Fibroblast of skin of left biceps (primary cell): ENCODE data around the gene B3GNT9.

Experiments
- DNase-seq, 2 experiments: peaks; one replicate each; pipeline ENCODE4 v3.0.0-alpha.2; 2013; ENCODE audit warnings: low read depth in 2 of 2

Gene B3GNT9

GRCh38 chr16:67167588-67167987, 16.8 kb upstream of the B3GNT9 start:
- no peak for DNase-seq

- no peak for DNase-seq
Measured at GRCh38 chr16:67166598-67167168, 15.9 kb upstream of the B3GNT9 start.

GRCh38 chr16:67166110-67166547, 15.3 kb upstream of the B3GNT9 start:
- DNase-seq, result no peak

- no peak for DNase-seq
Measured at GRCh38 chr16:67165121-67166078, 14.6 kb upstream of the B3GNT9 start.

DNA sequence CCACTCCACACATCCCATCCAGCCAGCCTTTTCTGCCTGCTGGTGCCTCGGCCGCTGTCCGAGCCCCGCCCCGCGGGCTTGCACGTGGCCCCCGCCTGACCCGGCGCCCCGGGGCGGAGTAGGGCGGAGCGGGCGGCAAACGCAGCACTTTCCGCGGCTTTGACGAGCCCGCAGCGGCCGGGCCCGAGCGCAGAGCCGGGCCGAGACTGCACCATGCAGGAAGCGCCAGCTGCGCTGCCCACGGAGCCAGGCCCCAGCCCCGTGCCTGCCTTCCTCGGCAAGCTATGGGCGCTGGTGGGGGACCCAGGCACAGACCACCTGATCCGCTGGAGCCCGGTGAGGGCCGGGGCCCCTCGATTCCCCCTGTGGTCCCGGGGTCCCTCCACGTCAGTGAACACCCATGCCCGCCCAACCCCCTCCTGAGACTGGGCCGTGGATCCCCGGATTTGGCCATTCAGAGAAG, 13.8 kb upstream of the B3GNT9 start, which contains the start of gene HSF4:
HSF4 (plus strand) TSS at position 147 of the 463 bp plus-strand sequence; CDS start at position 214, 67 bp downstream.
- DNase-seq, result no peak

DNA sequence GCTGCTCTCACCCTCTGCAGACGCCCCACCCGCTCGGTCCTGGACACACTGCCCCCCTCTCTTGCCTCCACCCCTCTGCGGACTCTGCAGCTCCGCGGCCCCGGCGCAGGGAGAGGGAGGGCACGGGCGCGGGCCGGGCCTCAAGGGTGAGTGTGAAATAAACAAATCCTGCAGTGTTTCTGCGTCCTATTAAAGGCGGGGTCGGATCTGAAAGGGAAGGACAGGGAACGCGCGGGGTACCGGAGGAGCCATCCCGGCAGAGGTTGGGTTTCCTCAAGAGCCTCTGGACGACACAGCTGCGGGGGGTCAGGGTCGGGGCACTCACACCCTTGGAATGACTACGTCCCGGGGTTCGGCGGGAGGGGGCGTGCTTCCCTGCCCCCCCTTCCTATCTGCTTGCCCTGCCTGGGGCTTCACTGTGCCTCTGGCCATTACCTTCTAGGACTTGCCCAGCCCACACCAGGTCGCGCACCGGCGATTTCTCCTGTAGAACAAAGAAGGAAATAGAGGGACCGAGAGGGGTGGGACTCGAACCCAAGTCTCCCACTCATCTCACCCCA, 13.3 kb upstream of the B3GNT9 start:
- no peak for DNase-seq

- no peak for DNase-seq
Measured at GRCh38 chr16:67163164-67163998, 12.6 kb upstream of the B3GNT9 start.

GRCh38 chr16:67162506-67163163, 11.8 kb upstream of the B3GNT9 start:
- DNase-seq, result no peak

DNA sequence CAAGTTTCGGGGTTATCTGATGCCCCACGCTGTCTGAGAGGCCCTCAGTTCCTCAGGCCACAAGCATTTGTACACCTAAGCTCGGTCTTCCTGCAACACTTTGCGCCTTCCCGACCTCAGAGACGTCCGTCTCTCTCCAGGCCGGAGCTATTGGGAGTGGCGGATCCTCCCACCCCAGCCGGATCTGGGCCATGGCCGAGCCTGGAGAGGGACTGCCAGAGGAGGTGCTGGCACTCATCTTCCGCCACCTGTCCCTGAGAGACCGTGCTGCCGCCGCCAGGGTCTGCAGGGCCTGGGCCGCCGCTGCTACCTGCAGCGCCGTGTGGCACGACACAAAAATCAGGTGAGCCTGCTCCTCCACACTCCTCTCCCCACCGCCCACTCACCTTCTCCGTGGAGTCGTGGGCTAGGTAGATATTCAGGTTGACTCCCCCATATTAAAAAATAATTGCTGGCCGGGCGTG, 10.8 kb upstream of the B3GNT9 start:
- DNase-seq, result no peak

DNA sequence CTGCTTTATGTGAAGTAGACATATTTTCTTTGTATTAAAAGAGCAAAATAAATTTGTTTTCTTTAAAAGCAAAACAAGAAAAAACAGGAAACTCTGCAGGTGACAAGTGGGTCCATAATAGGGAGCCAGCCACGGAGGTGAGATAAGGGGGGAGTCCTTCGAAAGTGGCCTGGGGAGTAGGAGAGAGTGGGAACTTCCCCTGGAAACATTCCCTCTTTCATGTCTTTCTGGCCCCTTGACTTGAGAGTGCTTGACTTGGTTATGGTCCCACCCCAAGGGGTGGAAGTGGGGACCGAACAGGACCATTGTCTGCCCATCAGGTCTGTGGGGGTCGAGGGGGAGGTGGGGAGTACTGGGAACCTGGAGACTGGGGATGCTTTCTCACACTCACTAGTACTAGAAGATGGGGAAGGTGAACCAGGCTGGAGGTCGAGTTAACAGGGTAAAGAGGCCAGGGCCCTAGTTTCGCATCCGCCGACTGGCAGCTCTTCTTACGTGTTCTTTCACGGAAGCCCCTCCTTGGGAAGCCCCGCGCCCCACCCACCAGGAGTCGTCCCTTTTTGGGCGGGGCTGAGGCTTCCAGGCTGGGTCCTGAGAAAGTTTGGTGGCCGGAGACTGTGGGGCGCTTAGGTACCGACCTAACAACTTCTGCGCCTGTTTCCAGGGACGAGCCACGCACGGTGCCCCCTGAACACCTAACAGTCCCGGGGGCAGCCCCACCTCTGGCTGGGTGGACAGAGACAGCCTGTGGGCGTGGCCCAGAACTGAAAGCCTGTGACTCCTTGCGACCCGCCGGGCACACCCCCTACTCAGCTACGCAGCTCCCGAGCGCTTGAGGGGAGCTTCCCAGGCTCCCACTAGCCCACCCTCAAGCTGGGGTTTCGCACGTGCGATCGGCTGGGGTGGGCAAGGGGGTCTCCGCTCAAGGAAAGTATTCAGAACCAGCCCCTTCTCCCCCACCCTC, 8.1 kb upstream of the B3GNT9 start:
- no peak for DNase-seq

GRCh38 chr16:67157892-67158635, 7.3 kb upstream of the B3GNT9 start:
- no peak for DNase-seq

DNA sequence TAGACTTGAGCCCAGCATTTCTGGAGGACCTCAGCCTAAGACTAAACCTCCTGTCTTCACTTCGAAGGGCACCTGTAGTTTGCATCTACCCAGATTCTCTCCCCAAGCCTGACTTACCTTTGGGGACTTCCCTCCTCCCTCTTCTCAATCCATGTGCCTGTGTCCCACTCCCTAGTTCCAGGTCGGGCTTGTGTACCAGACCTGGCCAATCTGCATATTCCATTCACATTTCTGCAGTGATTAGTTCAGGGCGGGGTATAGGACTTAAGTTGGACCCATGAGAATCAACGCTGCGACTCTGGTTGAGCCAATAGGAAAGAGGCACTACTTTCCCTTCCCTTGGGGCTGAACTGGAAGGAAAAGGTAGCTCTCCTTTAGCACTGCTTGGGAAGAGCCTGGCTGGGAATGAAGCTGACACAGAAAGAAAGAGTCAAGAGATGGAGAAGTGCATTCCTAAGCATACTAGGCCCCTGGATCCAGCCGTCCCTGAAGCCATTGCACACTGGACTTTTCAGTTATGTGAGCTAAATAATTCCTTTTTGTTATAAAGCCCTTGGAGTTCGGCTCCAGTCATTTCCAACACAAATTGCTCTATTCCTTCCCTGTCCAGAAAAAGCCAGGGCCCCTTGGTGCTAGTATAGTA, 6.4 kb upstream of the B3GNT9 start:
- DNase-seq, result no peak

DNA sequence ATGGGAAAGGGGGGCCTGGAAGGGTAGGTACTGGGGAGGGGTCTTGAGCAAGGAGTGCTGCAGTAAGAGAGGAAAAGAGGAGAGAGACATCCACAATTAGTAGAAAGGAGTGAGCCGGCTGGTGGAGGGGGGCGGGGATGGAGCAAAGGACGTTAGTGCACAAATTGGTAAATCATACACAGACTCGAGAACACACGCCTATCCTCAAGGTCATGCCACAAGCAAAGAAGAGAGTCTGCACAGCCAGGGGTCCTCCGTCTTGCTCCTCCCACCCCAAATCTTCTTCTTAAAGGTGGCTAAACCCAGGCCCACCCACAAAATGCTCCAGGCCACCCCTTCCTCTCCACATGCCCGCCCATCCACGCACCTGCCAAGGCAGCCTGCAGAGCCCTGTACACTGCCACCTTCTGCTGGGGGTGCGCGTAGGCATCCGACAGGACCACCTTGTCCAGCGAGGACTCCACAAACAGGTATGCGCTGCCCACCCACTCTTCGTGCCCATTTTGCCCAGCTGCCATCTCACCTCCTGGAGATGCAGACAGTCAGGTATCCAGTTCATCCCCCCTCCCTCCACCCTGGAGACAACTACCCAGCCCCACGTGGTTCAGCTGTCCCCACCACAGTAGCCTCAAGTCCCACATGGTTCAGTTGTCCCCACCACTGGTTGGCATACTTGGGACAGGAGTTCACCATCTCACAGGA, 5.5 kb upstream of the B3GNT9 start:
- no peak for DNase-seq

GRCh38 chr16:67155295-67156142, 4.7 kb upstream of the B3GNT9 start:
- DNase-seq, result no peak

GRCh38 chr16:67154578-67155294, 3.9 kb upstream of the B3GNT9 start:
- DNase-seq, result no peak

DNA sequence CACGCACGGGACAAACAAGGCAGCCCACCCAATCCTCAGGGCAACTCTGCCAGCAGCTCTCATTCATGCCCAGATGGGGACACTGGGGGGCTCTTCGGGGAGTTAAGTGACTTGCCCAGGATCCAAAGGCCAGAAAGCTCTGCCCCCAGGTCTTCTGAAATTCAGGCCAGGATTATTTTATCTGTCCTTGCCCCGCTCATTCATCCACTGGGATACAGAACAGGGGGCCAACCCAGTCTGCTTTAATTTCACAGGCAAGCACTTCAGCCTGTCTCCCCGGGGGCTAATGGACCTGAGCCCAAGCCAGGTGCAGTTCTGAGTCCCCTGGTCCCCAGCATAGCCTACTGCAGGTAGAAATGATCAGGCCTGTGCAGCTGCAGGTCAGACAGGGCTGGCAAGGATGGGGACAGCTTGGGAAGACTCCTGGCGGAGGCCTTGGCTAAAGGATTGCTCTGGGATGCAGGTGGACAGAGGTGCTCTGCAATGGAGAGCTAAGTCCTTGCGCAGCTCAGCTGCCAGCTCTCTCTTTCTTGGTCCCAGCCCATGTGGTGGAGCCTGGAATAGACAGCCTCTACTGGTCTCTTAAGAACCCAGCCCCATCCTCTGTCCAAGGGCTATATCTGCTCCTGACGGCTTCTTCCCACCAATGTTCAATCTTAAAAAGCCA, 766 bp upstream of the B3GNT9 start:
- DNase-seq, result no peak
